ENCODE results near the gene ALOX15.
"Not testable (repeated sequence)": the region's sequence is repeated elsewhere in the genome, so short reads cannot be mapped to it uniquely, and the experiment has no call there.

ALOX15 gene

GRCh38 chr17:4652997-4653396 is 11.5 kb upstream of the ALOX15 start:
- DNase-seq = no peak

GRCh38 chr17:4648741-4649140 is 7.3 kb upstream of the ALOX15 start:
- DNase-seq = no peak

- DNase-seq = no peak
Measured at GRCh38 chr17:4645642-4646041, 4.2 kb upstream of the ALOX15 start.

DNA sequence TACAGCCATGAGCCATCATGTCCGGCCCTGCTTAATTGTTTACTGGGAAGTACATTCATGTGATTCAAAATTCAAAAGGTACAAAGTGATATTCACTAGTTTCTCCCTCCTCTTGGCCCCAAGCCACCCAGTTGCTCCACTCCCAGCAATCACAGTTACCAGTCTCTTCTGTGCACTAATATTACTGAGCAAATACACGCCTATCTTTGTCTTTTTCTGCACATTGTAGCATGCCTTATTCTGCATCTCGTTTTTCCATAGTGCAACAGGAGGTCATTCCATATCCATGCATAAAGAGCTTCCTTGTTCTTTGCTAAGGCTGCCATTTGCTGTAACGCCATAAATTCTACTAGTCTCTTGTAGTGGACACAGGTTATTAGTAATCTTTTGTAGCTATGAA is 2.2 kb upstream of the ALOX15 start:
- DNase-seq = no peak

- no peak for DNase-seq
Measured at GRCh38 chr17:4642286-4642685, 808 bp upstream of the ALOX15 start.

GRCh38 chr17:4640569-4641188 is 799 bp downstream of the ALOX15 start:
- not testable (repeated sequence) for DNase-seq

DNA sequence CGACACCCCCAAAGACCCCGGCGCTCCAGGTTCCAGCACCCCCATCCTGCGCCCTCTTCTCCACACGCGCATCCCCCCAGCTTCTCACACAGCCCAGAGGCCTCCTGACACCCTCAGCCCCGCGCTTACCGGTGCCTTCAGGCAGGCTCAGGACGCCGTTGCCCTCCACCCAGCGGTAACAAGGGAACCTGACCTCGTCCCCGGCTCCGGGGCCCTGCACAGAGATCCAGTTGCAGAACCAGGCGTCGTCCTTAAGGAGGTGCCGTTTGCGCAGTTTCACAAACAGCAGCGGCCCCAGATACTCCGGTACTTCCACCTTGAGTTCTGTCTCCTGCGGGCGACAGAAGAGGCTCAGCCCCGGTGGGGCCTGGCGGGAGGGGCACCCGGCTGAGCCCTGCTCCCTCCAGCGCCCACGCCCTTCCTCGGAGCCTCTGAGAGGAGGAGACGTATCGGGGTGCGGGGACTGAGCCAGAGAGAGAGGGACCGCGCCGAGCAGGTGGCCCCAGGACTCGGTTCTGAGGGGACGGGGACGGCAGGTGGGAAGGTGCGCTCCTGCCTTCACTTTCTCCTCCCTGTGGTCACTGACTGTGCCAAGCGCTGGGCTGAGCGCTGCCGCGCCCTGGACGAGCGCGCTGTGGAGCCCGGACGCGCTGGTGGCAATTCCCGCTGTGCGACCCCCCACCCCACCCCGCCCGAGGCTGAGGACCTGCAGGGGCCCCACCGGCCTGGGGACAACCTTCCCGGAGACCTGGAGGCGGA is 2.0 kb downstream of the ALOX15 start:
- peak; percentile 35 for DNase-seq

DNA sequence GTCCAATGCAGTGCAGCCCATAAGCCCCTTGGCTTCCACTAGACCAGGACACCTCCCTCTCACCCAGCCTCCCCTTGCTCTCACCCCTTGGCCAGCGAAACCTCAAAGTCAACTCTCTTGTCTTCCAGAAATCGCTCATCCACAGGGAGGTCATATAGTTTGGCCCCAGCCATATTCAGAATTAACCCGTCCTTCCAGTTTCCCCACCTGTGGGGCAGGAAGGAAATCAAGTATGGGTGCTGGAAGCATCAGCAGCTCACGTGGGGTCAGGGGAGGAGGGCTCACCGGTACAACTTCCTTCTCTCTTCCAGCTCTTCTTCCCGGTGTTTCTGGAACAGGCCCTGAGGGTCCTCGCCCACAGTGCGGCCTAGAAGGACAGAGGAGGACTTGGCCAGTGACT is 2.7 kb downstream of the ALOX15 start:
- DNase-seq = not testable (repeated sequence)

GRCh38 chr17:4636474-4637100 is 4.9 kb downstream of the ALOX15 start:
- no peak for DNase-seq

GRCh38 chr17:4635823-4636375 is 5.6 kb downstream of the ALOX15 start:
- DNase-seq = no peak

DNA sequence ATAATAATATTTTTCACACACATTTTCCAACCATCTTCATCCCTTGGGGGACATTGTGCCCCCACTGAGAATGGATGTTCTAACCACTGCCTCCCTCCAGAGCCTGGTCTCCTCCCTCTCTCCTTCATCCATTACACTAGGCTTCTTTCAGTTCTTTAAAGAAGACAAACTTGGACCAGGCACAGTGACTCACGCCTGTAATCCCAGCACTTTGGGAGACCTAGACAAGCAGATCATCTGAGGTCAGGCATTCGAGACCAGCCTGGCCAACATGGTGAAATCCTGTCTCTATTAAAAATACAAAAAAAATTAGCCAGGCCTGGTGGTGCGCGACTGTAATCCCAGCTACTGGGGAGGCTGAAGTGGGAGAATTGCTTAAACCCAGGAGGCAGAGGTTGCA is 6.5 kb downstream of the ALOX15 start:
- DNase-seq = no peak

DNA sequence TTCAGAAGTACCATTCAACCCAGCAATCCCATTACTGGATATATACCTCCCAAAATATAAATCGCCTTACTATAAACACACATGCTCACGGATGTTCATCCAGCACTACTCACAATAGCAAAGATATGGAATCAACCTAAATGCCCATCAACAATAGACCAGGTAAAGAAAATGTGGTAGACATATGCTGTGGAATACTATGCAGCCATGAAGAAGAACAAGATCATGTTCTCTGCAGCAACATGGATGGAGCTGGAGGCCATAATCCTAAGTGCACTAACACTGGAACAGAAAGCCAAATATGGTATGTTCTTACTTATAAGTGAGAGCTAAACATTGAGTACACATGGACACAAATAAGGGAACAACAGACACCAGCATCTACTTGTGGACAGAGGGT is 7.8 kb downstream of the ALOX15 start:
- no peak for DNase-seq

GRCh38 chr17:4632581-4632920 is 8.9 kb downstream of the ALOX15 start:
- no peak for DNase-seq

DNA sequence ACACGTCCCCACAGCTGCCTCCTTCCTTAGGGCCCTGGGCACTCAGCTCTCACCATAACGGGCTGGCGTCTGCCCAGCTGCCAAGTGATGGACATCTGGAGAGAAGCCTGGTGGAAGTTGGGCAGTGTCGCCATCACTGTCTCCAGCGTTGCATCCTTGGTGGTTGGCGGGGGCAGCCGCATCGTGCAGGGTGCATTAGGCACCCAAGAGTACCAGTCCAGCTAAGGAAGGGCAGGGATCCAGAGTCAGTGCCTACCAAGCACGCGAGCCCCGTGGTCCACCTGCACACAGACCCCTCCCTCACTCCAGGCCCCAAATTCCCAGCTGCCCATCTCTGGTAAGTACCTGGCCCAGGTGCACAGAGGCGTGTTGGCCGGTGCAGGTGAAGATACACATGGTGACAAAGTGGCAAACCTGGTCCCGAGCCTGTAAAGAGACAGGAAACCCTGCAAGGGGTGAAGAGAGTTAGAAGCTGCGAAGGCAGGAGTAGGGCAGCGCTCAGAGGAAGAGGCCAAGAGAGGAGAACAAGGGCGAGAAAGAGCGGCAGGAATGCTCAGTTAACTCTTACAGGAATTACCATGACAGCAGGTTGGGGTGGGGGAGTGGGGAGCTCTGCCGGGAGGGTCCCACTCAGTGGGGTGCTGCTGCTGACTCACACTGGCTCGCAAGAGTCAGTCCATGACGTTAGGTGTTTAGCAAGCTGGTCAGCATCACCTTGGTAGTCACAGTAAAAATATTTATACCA is 9.5 kb downstream of the ALOX15 start:
- no peak for DNase-seq

- DNase-seq = no peak
Measured at GRCh38 chr17:4631431-4631830, 10.0 kb downstream of the ALOX15 start.

GRCh38 chr17:4626734-4627256 is 14.7 kb downstream of the ALOX15 start:
- DNase-seq = no peak

GRCh38 chr17:4625181-4625617 is 16.3 kb downstream of the ALOX15 start:
- DNase-seq = no peak

GRCh38 chr17:4624451-4624911 is 17.0 kb downstream of the ALOX15 start:
- DNase-seq = not testable (repeated sequence)

- DNase-seq = no peak
Measured at GRCh38 chr17:4623249-4623648, 18.2 kb downstream of the ALOX15 start.

DNA sequence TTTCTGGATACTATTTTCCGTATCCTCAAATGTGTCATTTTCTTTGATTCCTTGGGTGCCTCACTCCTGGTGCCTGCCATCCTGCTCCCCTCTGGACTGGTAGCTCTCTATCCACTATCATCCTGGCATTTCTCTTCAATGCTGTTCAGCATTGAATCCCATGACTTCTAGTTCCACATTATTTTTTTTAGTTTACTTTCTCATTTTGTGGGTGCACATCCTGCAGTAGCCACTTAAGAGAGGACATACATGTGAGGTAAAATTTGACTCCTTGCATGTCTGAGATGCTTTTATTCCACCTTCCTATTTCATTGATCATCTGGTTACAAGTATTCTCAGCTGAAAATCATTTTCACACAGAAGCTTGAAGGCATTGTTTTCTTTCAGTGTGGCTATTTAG is 19.1 kb downstream of the ALOX15 start:
- no peak for DNase-seq

GRCh38 chr17:4620531-4621101 is 20.9 kb downstream of the ALOX15 start:
- DNase-seq = no peak

GRCh38 chr17:4617590-4618351 is 23.7 kb downstream of the ALOX15 start:
- DNase-seq = no peak

All from stimulated activated CD4-positive, alpha-beta T cell treated with anti-CD3 and anti-CD28 coated beads, Interleukin-4, amount 100 ng/mL, for 24 hours (primary cell).